BE2C (cell line): ENCODE measurements around the gene GJB2.
A peak's percentile ranks its signal among the peaks of the same experiment; 100 is the strongest.

Experiments used
- DNase-seq: peaks from one replicate; pipeline ENCODE4 v3.0.0-alpha.2; 2020
- H3K27me3 ChIP-seq: fragments of 250-450 bp; sonication (Bioruptor Pico); 2 replicates; pipeline ENCODE4 v1.5.1; 2020; ENCODE audit warnings: mild to moderate bottlenecking
- H3K36me3 ChIP-seq: fragments of 250-450 bp; sonication (Bioruptor Pico); 2 replicates; pipeline ENCODE4 v1.5.1; 2020; ENCODE audit warnings: mild to moderate bottlenecking
- H3K4me1 ChIP-seq: fragments of 250-450 bp; sonication (Bioruptor Pico); 2 replicates; pipeline ENCODE4 v1.5.1; 2020
- H3K4me3 ChIP-seq: 2 replicates; pipeline ENCODE4 v1.5.1; 2011; ENCODE audit warnings: low read depth, low read length
- H3K9me3 ChIP-seq: fragments of 250-450 bp; sonication (Bioruptor Pico); 2 replicates; pipeline ENCODE4 v1.5.1; 2020
- TF ChIP-seq, protein P1 (sequence below): IDR thresholded peaks from 2 replicates; pipeline ENCODE4 v1.5.1; 2012; ENCODE audit warnings: mild to moderate bottlenecking, low read depth, low read length

The GJB2 gene

DNA sequence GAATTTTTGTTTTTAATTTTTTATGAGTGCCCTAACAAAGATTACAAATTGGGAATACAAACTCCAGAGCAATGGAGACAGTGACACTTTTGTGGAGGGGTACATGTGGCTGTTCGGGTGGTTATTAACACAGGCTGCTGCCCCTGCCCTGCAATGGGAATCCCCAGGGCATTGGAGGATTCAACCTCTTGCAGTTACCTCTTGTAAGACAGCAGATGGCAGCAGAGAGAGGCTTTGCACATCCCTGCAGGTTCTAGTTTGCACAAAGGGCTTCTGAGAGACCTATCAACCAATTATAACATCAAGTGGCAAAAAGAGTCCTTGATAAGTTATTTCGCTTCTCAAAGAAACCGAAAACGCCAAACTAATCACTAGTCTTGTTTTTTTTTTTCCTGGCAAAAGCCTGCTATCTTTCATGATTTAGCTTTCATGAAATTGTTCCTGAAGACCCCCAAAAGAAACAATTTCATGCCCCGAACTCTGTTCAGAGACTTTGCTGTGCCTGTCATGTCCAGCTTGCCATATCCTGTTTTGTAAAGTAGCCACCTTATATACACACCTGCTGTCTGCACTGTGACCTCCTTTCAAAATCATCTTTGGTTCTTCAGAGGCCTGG, 10.4 kb downstream of the GJB2 start:
- Histone ChIP-seq H3K4me3 (no peak overlapping the region), H3K27me3 (peaks cover 81% of the 10 kb centered on the region), H3K9me3 (no peaks in the 10 kb centered on the region), H3K4me1 (no peaks in the 10 kb centered on the region), H3K36me3 (no peaks in the 10 kb centered on the region)
- peak; percentile 58 for DNase-seq
- TF ChIP-seq, protein P1, sequence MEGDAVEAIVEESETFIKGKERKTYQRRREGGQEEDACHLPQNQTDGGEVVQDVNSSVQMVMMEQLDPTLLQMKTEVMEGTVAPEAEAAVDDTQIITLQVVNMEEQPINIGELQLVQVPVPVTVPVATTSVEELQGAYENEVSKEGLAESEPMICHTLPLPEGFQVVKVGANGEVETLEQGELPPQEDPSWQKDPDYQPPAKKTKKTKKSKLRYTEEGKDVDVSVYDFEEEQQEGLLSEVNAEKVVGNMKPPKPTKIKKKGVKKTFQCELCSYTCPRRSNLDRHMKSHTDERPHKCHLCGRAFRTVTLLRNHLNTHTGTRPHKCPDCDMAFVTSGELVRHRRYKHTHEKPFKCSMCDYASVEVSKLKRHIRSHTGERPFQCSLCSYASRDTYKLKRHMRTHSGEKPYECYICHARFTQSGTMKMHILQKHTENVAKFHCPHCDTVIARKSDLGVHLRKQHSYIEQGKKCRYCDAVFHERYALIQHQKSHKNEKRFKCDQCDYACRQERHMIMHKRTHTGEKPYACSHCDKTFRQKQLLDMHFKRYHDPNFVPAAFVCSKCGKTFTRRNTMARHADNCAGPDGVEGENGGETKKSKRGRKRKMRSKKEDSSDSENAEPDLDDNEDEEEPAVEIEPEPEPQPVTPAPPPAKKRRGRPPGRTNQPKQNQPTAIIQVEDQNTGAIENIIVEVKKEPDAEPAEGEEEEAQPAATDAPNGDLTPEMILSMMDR, result peak; percentile 92

DNA sequence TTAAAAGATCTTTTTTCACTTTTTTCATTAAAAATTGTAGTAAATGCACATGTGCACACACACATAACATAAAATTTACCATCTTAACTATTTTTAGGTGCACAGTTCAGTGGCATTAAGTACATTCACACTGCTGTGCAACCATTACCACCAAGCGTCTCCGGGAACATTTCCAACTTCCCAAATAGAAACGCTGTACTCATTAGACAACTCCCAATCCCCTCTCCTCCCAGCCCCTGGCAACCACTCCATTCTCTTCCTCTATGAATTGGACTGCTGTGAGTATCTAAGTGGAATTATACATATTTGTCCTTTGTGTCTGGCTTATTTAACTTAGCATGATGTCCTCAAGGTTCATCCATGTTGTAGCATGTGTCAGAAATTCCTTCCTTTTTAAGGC, 11.6 kb downstream of the GJB2 start:
- TF ChIP-seq, protein P1, result no peak
- Histone ChIP-seq H3K4me3 (no peak overlapping the region), H3K4me1 (no peaks in the 10 kb centered on the region), H3K27me3 (peaks cover 75% of the 10 kb centered on the region), H3K9me3 (no peaks in the 10 kb centered on the region), H3K36me3 (no peaks in the 10 kb centered on the region)
- no peak for DNase-seq

DNA sequence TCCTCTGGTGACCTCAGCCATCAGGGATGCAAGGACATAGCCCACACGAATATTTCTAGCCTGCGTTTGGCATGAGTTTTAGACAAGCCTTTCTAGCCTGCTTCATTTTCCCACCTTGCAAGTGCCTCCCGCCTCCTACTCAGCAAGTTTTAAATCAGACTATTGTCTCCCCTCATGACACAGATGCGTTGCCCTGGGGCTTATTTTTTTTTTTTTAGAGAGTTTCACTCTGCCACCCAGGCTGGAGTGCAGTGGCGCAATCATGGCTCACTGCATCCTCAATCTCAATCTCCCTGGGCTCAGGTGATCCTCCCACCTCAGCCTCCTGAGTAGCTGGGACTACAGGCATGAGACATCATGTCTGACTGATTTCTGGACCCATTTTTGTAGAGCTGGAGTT, 14.6 kb downstream of the GJB2 start:
- Histone ChIP-seq H3K27me3 (peaks cover 46% of the 10 kb centered on the region), H3K36me3 (no peaks in the 10 kb centered on the region), H3K4me1 (no peaks in the 10 kb centered on the region; the same call in 1 of the 2 replicates), H3K9me3 (no peaks in the 10 kb centered on the region), H3K4me3 (no peak overlapping the region)
- no peak for DNase-seq
- TF ChIP-seq, protein P1, result no peak

DNA sequence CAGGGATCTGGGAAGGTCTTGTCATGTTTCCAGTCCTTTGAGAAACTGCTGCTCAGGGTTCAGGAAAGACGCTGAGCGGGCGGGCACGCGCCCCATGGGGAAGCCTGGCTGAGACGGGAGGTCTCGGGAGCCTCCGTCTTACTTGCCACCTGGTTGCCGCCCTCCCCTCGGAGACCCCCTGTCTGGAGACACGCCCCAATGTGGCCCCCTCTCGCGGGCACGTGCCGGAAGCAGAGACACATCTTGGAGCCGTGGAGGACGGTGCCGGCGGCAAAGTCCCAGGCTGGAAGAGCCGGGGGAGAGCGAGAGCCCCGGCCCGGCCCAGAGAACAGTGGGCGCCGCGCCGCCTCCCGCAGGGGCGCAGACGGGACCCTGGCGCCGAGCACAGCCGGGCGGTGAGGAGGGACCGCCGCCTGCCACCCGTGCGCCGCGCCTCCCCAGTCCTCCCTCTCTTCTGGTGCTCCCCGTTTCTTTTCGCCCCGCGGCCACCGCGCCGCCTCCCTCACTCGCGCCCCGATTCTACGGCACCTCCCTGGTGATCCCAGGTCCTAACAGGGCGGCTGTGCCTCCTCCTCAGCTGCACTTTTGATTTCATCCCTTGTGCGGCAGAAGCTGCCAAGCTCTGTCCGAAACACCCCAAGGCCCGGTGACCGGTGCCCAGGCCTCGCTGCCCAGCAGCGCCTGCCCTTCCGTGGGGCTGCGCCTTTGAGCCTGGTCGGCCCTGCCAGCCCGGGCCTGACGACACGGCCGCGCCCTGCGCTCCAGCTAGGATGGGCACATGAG, 15.5 kb downstream of the GJB2 start:
- TF ChIP-seq, protein P1, result no peak
- Histone ChIP-seq H3K36me3 (no peaks in the 10 kb centered on the region), H3K27me3 (peaks cover 39% of the 10 kb centered on the region), H3K4me3 (no peak overlapping the region), H3K4me1 (no peaks in the 10 kb centered on the region; the same call in 1 of the 2 replicates), H3K9me3 (no peaks in the 10 kb centered on the region)
- no peak for DNase-seq

DNA sequence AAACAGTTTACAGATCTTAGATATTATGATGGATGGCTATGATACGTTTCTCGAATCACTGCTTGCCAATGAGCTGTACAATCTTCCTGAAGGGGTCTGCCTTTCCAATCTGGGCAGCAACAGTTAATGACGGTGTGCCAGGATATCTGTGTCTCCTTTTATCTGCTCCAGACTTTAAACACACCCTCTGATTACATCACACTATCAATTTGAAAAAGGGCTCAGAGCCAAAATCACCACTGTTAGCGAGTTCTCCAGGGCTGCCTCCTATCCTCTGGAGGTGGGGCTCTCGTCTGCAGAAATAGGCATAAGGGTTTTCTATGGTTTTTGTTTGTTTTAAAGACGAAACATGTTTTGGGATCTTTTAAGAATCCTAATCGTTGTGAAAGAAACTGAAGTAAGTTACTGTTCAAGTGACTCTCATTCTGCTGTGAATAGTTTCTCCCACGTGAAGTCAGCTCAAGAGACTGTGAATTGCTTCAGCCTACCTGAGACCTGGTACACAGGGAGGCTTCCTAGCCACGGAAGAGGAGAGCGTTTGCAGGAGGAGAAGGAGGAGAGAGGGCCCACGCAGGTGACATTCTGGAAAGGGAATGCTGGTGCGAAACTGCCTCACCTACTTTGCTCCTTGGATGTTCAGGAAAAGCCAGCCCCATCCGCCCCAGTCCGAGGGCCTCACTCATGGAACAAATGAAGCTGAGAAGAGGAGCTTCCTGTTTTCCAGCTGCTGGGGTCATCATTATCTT, 16.7 kb downstream of the GJB2 start:
- TF ChIP-seq, protein P1, result no peak
- Histone ChIP-seq H3K9me3 (no peaks in the 10 kb centered on the region), H3K4me1 (no peaks in the 10 kb centered on the region; the same call in 1 of the 2 replicates), H3K4me3 (no peak overlapping the region), H3K36me3 (no peaks in the 10 kb centered on the region), H3K27me3 (peaks cover 36% of the 10 kb centered on the region)
- DNase-seq, result no peak
